Thoracic aorta (tissue), 2 donors: ENCODE measurements around the gene ALB. TPM values are rescaled to one million over a fixed set of nuclear protein-coding genes. Genes with fewer than 3 reads are reported as not detected.
"Not testable (repeated sequence)": the region's sequence is repeated elsewhere in the genome, so short reads cannot be mapped to it uniquely, and the experiment has no call there.

ENCODE experiments used
- ATAC-seq: fragments of 150-250 bp; one replicate; pipeline ENCODE4 v1.8.0; 2017; ENCODE audit warnings: low read depth; ENCODE audit not compliant: insufficient number of reproducible peaks, low FRiP score
- DNase-seq: peaks from one replicate; pipeline ENCODE4 v3.0.0-alpha.2; 2020; ENCODE audit warnings: low spot score
- H3K27ac ChIP-seq, 2 donors: fragments of 200-600 bp; sonication (generic); 1 replicate in 1 of 2; 2 replicates in 1 of 2; pipeline ENCODE4 v1.5.1; 2016; ENCODE audit warnings: mild to moderate bottlenecking in 2 of 2, moderate library complexity in 2 of 2
- H3K27me3 ChIP-seq: fragments of 200-600 bp; sonication (generic); replicated peaks from 2 replicates; pipeline ENCODE4 v1.6.0; 2016; ENCODE audit warnings: mild to moderate bottlenecking; ENCODE audit not compliant: insufficient read depth
- H3K36me3 ChIP-seq: fragments of 200-600 bp; sonication (generic); one replicate; pipeline ENCODE4 v1.5.1; 2016
- H3K4me1 ChIP-seq, 2 donors: fragments of 200-600 bp; sonication (generic); 1 replicate in 1 of 2; 2 replicates in 1 of 2; pipeline versions ENCODE4 v1.5.1 to v1.6.0; 2016; ENCODE audit warnings: low read depth in 2 of 2, mild to moderate bottlenecking in 1 of 2; ENCODE audit not compliant: control insufficient read depth in 1 of 2
- H3K4me3 ChIP-seq: fragments of 200-600 bp; sonication (generic); 2 replicates; pipeline ENCODE4 v1.5.1; 2016; ENCODE audit warnings: mild to moderate bottlenecking
- H3K9me3 ChIP-seq: fragments of 200-600 bp; sonication (generic); 2 replicates; pipeline ENCODE4 v1.5.1; 2016
- total RNA-seq, 2 donors: library from RNA; depleted of rRNA; stranded (reverse); fragments of >200 nt; gene quantifications; one replicate each; pipeline versions ENCODE4 v1.1.0 to v1.2.3, GENCODE V29; 2016
- TF ChIP-seq, protein P1 (sequence below): fragments of 200-600 bp; sonication (generic); IDR thresholded peaks from one replicate; pipeline ENCODE4 v1.5.1; 2019; ENCODE audit warnings: antibody characterized with exemption

ALB gene
- total RNA-seq, 2 donors from 2014 or later, result not detected

- DNase-seq, result no peak
- no peak for ATAC-seq
- Histone ChIP-seq H3K36me3 (no peaks in the 10 kb centered on the region), H3K4me1 (no peaks in the 10 kb centered on the region), H3K27me3 (no peaks in the 10 kb centered on the region), H3K9me3 (no peaks in the 10 kb centered on the region), H3K4me3 (no peak overlapping the region), H3K27ac (no peak overlapping the region)
- TF ChIP-seq, protein P1, sequence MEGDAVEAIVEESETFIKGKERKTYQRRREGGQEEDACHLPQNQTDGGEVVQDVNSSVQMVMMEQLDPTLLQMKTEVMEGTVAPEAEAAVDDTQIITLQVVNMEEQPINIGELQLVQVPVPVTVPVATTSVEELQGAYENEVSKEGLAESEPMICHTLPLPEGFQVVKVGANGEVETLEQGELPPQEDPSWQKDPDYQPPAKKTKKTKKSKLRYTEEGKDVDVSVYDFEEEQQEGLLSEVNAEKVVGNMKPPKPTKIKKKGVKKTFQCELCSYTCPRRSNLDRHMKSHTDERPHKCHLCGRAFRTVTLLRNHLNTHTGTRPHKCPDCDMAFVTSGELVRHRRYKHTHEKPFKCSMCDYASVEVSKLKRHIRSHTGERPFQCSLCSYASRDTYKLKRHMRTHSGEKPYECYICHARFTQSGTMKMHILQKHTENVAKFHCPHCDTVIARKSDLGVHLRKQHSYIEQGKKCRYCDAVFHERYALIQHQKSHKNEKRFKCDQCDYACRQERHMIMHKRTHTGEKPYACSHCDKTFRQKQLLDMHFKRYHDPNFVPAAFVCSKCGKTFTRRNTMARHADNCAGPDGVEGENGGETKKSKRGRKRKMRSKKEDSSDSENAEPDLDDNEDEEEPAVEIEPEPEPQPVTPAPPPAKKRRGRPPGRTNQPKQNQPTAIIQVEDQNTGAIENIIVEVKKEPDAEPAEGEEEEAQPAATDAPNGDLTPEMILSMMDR, result no peak
Observed at GRCh38 chr4:73388887-73389286, 15.2 kb upstream of the ALB start.

DNA sequence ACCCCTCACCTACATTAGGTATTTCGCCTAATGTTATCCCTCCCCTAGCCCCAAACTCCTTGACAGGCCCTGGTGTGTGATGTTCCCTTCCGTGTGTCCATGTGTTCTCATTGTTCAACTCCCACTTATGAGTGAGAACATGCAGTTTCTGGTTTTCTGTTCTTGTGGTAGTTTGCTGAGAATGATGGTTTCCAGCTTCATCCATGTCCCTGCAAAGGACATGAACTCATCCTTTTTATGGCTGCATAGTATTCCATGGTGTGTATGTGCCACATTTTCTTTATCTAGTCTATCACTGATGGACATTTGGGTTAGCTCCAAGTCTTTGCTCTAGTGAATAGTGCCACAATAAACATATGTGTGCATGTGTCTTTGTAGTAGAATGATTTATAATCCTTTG lies 14.4 kb upstream of the ALB start:
- DNase-seq, H3K9me3 ChIP-seq, H3K27me3 ChIP-seq, H3K27ac ChIP-seq, H3K4me3 ChIP-seq, H3K4me1 ChIP-seq, ATAC-seq, H3K36me3 ChIP-seq: not testable (repeated sequence)

DNA sequence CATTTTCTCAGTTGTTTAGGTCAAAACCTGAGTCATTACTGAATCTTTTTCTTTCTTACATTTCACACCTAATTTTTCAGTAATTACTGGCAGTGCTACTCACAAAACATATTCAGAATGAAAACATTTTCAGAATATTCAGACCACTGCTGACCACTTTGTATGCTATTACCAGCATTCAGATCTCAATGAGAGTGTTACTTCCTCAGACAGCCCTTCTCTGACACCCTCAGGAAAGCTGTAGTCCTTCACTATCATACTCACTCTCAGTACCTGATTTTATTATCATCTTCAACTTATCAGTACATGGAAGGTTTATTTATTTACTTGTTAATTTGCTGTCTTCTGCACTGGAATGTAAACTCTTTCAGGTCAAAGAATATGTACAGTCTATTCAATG lies 12.3 kb upstream of the ALB start:
- Histone ChIP-seq H3K27me3 (no peaks in the 10 kb centered on the region), H3K27ac (no peak overlapping the region), H3K4me1 (no peaks in the 10 kb centered on the region), H3K36me3 (no peaks in the 10 kb centered on the region), H3K9me3 (no peaks in the 10 kb centered on the region), H3K4me3 (no peak overlapping the region)
- ATAC-seq (no peak), DNase-seq (no peak)
- TF ChIP-seq, protein P1, result no peak

GRCh38 chr4:73392936-73393335 lies 11.2 kb upstream of the ALB start:
- no peak overlapping the region for H3K4me3 ChIP-seq
- TF ChIP-seq, protein P1, result no peak
- ATAC-seq, result no peak
- H3K9me3 ChIP-seq, result no peaks in the 10 kb centered on the region
- H3K27me3 ChIP-seq, result no peaks in the 10 kb centered on the region
- H3K4me1 ChIP-seq, result no peaks in the 10 kb centered on the region
- no peak for DNase-seq
- H3K27ac ChIP-seq, result no peak overlapping the region
- H3K36me3 ChIP-seq, result no peaks in the 10 kb centered on the region

GRCh38 chr4:73396304-73396703 lies 7.8 kb upstream of the ALB start:
- H3K4me3 ChIP-seq, result no peak overlapping the region
- H3K27me3 ChIP-seq, result no peaks in the 10 kb centered on the region
- H3K36me3 ChIP-seq, result no peaks in the 10 kb centered on the region
- H3K9me3 ChIP-seq, result no peaks in the 10 kb centered on the region
- ATAC-seq (no peak), DNase-seq (no peak)
- TF ChIP-seq, protein P1, result no peak
- H3K27ac ChIP-seq, result no peak overlapping the region
- H3K4me1 ChIP-seq, result no peaks in the 10 kb centered on the region
